HEK293 (cell line): ENCODE measurements around the gene SLIT2.

ENCODE experiments used
- CTCF ChIA-PET: fragments of 350-600 bp; formaldehyde crosslinking; extraction: SDS; loops from one replicate; lab custom pipeline; 2021; ENCODE audit warnings: antibody characterized with exemption; lab: Yijun Ruan, JAX
- POLR2A ChIA-PET: fragments of 300-600 bp; formaldehyde crosslinking; extraction: SDS; loops from one replicate; lab custom pipeline; 2020; ENCODE audit warnings: antibody characterized with exemption, inconsistent platforms; lab: Yijun Ruan, JAX
- H3K27ac ChIP-seq: fragments of 200-500 bp; sonication (Bioruptor generic); 2 replicates; pipeline ENCODE4 v1.5.1; 2014; ENCODE audit warnings: low read depth, low read length, control low read depth, inconsistent platforms; ENCODE audit errors: extremely low read depth
- H3K36me3 ChIP-seq, 2 experiments: fragments of 200-500 bp in 1 of 2; sonication (Bioruptor generic) in 1 of 2; 1 replicate in 1 of 2; 2 replicates in 1 of 2; pipeline ENCODE4 v1.5.1; 2014 to 2017; ENCODE audit warnings: inconsistent platforms in 2 of 2, low read length in 2 of 2; ENCODE audit not compliant: control insufficient read depth in 2 of 2, insufficient read depth in 1 of 2
- H3K4me1 ChIP-seq: fragments of 200-500 bp; sonication (Bioruptor generic); 2 replicates; pipeline ENCODE4 v1.5.1; 2014; ENCODE audit warnings: mild to moderate bottlenecking, low read length, inconsistent platforms; ENCODE audit not compliant: control insufficient read depth, insufficient read depth
- H3K4me3 ChIP-seq: 2 replicates; pipeline ENCODE4 v1.5.1; 2011; ENCODE audit warnings: low read depth, mild to moderate bottlenecking, control low read depth, low read length, moderate library complexity
- H3K9me3 ChIP-seq: fragments of 200-500 bp; sonication (Bioruptor generic); 2 replicates; pipeline ENCODE4 v1.5.1; 2014; ENCODE audit warnings: low read depth, low read length, inconsistent platforms; ENCODE audit not compliant: control insufficient read depth, insufficient read depth
- ATF2 ChIP-seq: fragments of 450-650 bp; formaldehyde crosslinking; IDR thresholded peaks from 2 replicates; pipeline ENCODE4 v1.5.1; 2016; ENCODE audit warnings: missing biosample characterization, missing genetic modification characterization, low read depth
- EGR2 ChIP-seq: fragments of 450-650 bp; formaldehyde crosslinking; IDR thresholded peaks from 2 replicates; pipeline ENCODE4 v1.5.1; 2016; ENCODE audit warnings: low read depth, missing biosample characterization, missing genetic modification characterization
- GLIS1 ChIP-seq: fragments of 450-650 bp; formaldehyde crosslinking; IDR thresholded peaks from 2 replicates; pipeline ENCODE4 v1.5.1; 2016; ENCODE audit warnings: missing biosample characterization, missing genetic modification characterization
- GLIS2 ChIP-seq: fragments of 450-650 bp; formaldehyde crosslinking; IDR thresholded peaks from 2 replicates; pipeline ENCODE4 v1.5.1; 2016; ENCODE audit warnings: missing biosample characterization, missing genetic modification characterization
- PRDM4 ChIP-seq: fragments of 450-650 bp; formaldehyde crosslinking; IDR thresholded peaks from 2 replicates; pipeline ENCODE4 v1.5.1; 2017; ENCODE audit warnings: missing biosample characterization, missing genetic modification characterization
- REST ChIP-seq: fragments of 450-650 bp; formaldehyde crosslinking; IDR thresholded peaks from 2 replicates; pipeline ENCODE4 v1.5.1; 2016; ENCODE audit warnings: missing biosample characterization, missing genetic modification characterization
- ZBTB17 ChIP-seq: fragments of 450-650 bp; formaldehyde crosslinking; IDR thresholded peaks from 2 replicates; pipeline ENCODE4 v1.5.1; 2016; ENCODE audit warnings: missing biosample characterization, missing genetic modification characterization
- ZBTB26 ChIP-seq: fragments of 450-650 bp; formaldehyde crosslinking; optimal IDR thresholded peaks from 2 replicates; pipeline ENCODE3; 2016; ENCODE audit warnings: missing biosample characterization, mild to moderate bottlenecking, missing genetic modification characterization
- ZFHX2 ChIP-seq: fragments of 450-650 bp; formaldehyde crosslinking; conservative IDR thresholded peaks from 2 replicates; pipeline ENCODE4 v1.5.1; 2016; ENCODE audit warnings: missing biosample characterization, missing genetic modification characterization
- ZFP69B ChIP-seq: fragments of 450-650 bp; formaldehyde crosslinking; IDR thresholded peaks from 2 replicates; pipeline ENCODE4 v1.5.1; 2016; ENCODE audit warnings: missing biosample characterization, missing genetic modification characterization
- TF ChIP-seq, protein P1 (sequence below): fragments of 450-650 bp; formaldehyde crosslinking; IDR thresholded peaks from 2 replicates; pipeline ENCODE4 v1.5.1; 2016; ENCODE audit warnings: missing biosample characterization, missing genetic modification characterization

The SLIT2 gene

DNA sequence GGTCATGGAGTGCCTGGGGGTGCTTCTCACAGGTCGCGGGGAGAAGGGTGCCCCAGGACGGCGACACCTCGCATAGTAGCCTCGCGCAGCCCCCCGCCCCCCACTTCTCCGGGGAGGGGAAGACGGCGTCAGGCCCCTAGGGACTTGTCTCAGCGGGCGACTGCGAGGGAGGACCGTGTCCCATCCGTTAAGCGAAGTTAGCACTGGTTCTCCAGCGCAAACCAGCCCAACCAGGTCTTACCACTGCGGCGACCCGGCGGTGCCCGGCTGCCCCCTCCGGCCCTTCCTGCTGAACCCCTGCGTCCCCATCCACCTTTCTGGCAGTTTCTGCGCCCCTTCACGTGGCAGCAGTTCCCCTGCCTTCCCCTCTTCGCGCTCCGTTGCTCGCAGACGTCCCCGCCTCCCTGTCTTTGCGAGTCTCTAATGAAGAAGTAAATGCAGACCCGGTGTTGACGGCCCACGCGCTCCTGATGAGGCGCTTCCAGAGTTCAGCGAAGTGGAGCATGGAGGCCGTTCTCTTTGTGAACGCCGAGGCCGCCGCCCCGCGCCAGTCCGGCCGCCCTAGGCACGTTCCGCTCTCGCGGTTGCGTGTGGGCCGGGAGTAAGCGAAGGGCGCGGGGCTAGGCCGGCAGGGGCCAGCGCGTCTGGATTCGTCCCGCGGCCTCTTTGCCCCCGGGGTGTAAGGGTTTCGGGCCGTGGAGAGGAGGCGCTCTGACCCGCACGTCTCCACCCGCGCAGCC is 3.0 kb downstream of the SLIT2 start (continued):
- TF ChIP-seq REST (0 out of 2 replicates have a peak, but pooled peaks have one; percentile 9), EGR2 (tag by site-specific recombination) (peak; percentile 16; the same call in 1 of the 2 replicates), ZFHX2 (tag by site-specific recombination) (peak; percentile 59), ATF2 (tag by site-specific recombination) (no peak), PRDM4 (tag by site-specific recombination) (peak; percentile 99), GLIS2 (tag by site-specific recombination) (peak; percentile 54), GLIS1 (tag by site-specific recombination) (peak; percentile 5)
- TF ChIP-seq, protein P1, sequence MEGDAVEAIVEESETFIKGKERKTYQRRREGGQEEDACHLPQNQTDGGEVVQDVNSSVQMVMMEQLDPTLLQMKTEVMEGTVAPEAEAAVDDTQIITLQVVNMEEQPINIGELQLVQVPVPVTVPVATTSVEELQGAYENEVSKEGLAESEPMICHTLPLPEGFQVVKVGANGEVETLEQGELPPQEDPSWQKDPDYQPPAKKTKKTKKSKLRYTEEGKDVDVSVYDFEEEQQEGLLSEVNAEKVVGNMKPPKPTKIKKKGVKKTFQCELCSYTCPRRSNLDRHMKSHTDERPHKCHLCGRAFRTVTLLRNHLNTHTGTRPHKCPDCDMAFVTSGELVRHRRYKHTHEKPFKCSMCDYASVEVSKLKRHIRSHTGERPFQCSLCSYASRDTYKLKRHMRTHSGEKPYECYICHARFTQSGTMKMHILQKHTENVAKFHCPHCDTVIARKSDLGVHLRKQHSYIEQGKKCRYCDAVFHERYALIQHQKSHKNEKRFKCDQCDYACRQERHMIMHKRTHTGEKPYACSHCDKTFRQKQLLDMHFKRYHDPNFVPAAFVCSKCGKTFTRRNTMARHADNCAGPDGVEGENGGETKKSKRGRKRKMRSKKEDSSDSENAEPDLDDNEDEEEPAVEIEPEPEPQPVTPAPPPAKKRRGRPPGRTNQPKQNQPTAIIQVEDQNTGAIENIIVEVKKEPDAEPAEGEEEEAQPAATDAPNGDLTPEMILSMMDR (tag by site-specific recombination), result peak; percentile 45; the same call in 1 of the 2 replicates
- TF ChIP-seq, all 188 proteins: peak for 22

- TF ChIP-seq ZFP69B (tag by site-specific recombination) (no peak), ZBTB17 (tag by site-specific recombination) (peak; percentile 92), ZBTB26 (tag by site-specific recombination) (peak; percentile 7)
- H3K4me3 ChIP-seq, result peak overlapping the region; percentile 84
- 0 out of 2 replicates have a peak, but pooled peaks cover 2% of the 10 kb centered on the region for H3K4me1 ChIP-seq
- peaks cover 0 to 63% of the 10 kb centered on the region in 2 experiments; a peak in 2 of 3 replicates for H3K36me3 ChIP-seq
- peak overlapping the region; percentile 94 for H3K27ac ChIP-seq
- ChIA-PET CTCF (no interaction called here), POLR2A (no interaction called here)
- no peaks in the 10 kb centered on the region for H3K9me3 ChIP-seq
Observed at GRCh38 chr4:20255251-20255586, 3.5 kb downstream of the SLIT2 start.
